NK-92 treated with Interleukin-12 subunit alpha and Interleukin-12 subunit beta, amount 100 ng/mL, for 24 hours (cell line): ENCODE results near the gene RAB3C.

Experiments used
- DNase-seq: peaks from one replicate; lab custom pipeline; 2025; lab: John Stamatoyannopoulos, UW

Gene RAB3C

GRCh38 chr5:58773744-58774441 is 191.0 kb downstream of the RAB3C start:
- DNase-seq, result no peak

GRCh38 chr5:58774937-58775336 is 192.1 kb downstream of the RAB3C start:
- no peak for DNase-seq

- DNase-seq, result no peak
Observed at GRCh38 chr5:58775701-58776262, 192.9 kb downstream of the RAB3C start.

GRCh38 chr5:58776559-58776958 is 193.7 kb downstream of the RAB3C start:
- DNase-seq, result no peak

- DNase-seq, result no peak
Observed at GRCh38 chr5:58778888-58779287, 196.0 kb downstream of the RAB3C start.

- no peak for DNase-seq
Observed at GRCh38 chr5:58786035-58786434, 203.2 kb downstream of the RAB3C start.

GRCh38 chr5:58786711-58787303 is 203.9 kb downstream of the RAB3C start:
- DNase-seq, result no peak

- DNase-seq, result no peak
Observed at GRCh38 chr5:58787987-58788386, 205.1 kb downstream of the RAB3C start.

- DNase-seq, result no peak
Observed at GRCh38 chr5:58793888-58794657, 211.2 kb downstream of the RAB3C start.

- no peak for DNase-seq
Observed at GRCh38 chr5:58794875-58795274, 212.0 kb downstream of the RAB3C start.

GRCh38 chr5:58795327-58795726 is 212.5 kb downstream of the RAB3C start:
- no peak for DNase-seq

- no peak for DNase-seq
Observed at GRCh38 chr5:58797021-58797420, 214.1 kb downstream of the RAB3C start.

- no peak for DNase-seq
Observed at GRCh38 chr5:58800356-58800755, 217.5 kb downstream of the RAB3C start.

GRCh38 chr5:58800861-58801540 is 218.1 kb downstream of the RAB3C start:
- DNase-seq, result no peak

- DNase-seq, result no peak
Observed at GRCh38 chr5:58803056-58803455, 220.2 kb downstream of the RAB3C start.

GRCh38 chr5:58804291-58804690 is 221.4 kb downstream of the RAB3C start:
- no peak for DNase-seq

GRCh38 chr5:58810086-58810485 is 227.2 kb downstream of the RAB3C start:
- DNase-seq, result no peak

- DNase-seq, result no peak
Observed at GRCh38 chr5:58813855-58814254, 231.0 kb downstream of the RAB3C start.

GRCh38 chr5:58816181-58816731 is 233.4 kb downstream of the RAB3C start:
- DNase-seq, result no peak

- DNase-seq, result no peak
Observed at GRCh38 chr5:58818465-58818864, 235.6 kb downstream of the RAB3C start.

- no peak for DNase-seq
Observed at GRCh38 chr5:58825441-58825840, 242.6 kb downstream of the RAB3C start.

- no peak for DNase-seq
Observed at GRCh38 chr5:58825899-58826298, 243.0 kb downstream of the RAB3C start.
